PFSK-1 (cell line): ENCODE data around the gene TANGO6.

Source experiments
- POLR2AphosphoS5 ChIP-seq: IDR thresholded peaks from 2 replicates; pipeline ENCODE4 v1.6.1; 2012; ENCODE audit warnings: low read depth, mild to moderate bottlenecking, control low read depth, low read length, moderate library complexity
- REST ChIP-seq, 2 experiments: IDR thresholded peaks; 2 replicates each; pipeline versions ENCODE4 v1.6.1 to v1.8.0; 2011 to 2012; ENCODE audit warnings: low read depth in 2 of 2, low read length in 2 of 2, control low read depth in 1 of 2, inconsistent platforms in 1 of 2, mild to moderate bottlenecking in 1 of 2, moderate library complexity in 1 of 2; ENCODE audit not compliant: insufficient read depth in 1 of 2

GRCh38 chr16:68834550-68834949 lies 8.8 kb upstream of the TANGO6 start:
- TF ChIP-seq REST (IDR thresholded peaks at IDR 0.05; ENCODE audit: insufficient read depth in 1 of 2, low read depth in 2 of 2, low read length in 2 of 2) (no peak), POLR2AphosphoS5 (no peak)
